HG03097 (cell line): ENCODE measurements around the gene SLC39A7.

Experiments
- ATAC-seq: cut with Tn5 transposase; IDR thresholded peaks from one replicate; pipeline ENCODE4 v1.9.1; 2021; ENCODE audit not compliant: unreplicated experiment, low FRiP score

SLC39A7 gene

GRCh38 chr6:33169291-33170175, 31.1 kb upstream of the SLC39A7 start:
- no peak for ATAC-seq

GRCh38 chr6:33170176-33171015, 30.3 kb upstream of the SLC39A7 start:
- no peak for ATAC-seq

DNA sequence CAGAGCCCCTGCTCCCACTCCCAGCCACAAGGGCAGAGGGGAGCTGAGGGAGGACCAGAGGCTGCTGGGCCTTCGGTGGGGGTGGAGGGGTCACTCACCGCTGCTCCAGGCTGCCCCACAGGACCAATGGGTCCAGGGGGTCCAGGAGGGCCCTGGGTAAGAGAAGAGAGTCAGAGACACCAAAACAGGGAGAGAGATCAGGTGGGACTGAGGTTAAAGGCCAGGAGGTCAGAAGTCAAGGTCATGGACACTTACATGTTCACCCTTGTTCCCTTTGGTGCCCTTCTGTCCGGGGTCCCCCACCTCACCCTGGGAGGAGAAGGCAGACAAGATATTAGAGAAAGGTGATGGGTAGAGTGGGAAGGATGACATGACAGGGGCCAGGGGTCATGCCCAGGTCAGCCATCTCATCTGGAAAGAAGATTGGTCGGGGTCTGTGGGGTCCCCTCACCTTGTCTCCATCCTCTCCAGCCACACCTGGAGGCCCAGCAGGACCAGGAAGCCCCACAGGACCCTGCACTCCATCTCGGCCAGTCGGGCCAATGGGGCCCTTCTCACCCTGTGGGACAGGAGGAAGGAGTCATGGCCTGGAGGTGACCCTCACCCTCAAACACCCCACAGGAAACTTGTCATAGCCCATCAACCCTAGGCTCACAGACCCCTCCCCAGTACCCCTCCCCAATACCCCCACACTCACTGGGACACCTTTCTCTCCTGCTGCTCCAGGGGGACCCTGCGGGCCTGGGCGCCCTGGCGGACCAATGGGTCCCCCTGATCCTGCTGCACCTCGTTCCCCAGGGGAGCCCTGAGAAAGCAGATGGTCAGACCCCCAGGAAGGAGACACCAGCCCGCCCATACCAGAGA, 29.4 kb upstream of the SLC39A7 start:
- ATAC-seq, result no peak

DNA sequence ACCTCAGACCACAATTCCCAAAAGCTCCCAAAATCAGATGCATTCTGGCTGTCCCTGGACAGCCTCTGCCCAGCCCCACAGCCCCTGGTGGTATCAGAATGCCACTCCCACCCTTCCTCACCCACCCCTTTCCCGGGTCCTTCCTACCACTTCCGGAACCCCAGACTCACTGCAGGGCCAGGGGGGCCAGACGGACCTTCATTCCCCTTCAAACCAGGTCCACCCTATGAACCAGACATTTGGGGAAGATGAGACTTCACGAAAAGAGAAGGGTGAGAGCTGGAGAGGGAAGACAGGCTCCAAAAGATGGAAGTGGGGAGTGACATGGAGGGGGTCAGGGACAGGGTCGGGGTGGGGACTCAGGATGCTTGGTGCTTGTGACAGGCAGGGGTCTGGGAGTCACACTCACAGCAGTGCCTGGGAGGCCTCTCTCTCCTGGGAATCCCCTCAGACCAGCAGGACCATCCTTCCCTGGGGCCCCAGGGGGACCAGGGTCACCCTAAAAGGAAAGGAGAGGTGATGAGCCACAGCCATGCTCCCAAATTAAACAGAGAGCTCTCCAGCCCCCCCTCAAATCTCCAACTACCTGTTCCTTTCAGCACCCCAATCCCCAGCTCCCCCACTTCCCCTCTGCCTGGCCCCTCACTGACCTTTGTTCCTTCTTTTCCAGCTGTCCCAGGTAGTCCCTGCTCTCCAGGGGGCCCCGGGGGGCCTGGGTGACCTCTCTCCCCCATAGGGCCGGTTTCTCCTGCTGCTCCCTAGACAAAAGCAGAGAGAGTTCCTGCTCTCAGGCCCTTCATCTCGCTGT, 28.6 kb upstream of the SLC39A7 start:
- ATAC-seq, result no peak

GRCh38 chr6:33172688-33173534, 27.8 kb upstream of the SLC39A7 start:
- no peak for ATAC-seq

DNA sequence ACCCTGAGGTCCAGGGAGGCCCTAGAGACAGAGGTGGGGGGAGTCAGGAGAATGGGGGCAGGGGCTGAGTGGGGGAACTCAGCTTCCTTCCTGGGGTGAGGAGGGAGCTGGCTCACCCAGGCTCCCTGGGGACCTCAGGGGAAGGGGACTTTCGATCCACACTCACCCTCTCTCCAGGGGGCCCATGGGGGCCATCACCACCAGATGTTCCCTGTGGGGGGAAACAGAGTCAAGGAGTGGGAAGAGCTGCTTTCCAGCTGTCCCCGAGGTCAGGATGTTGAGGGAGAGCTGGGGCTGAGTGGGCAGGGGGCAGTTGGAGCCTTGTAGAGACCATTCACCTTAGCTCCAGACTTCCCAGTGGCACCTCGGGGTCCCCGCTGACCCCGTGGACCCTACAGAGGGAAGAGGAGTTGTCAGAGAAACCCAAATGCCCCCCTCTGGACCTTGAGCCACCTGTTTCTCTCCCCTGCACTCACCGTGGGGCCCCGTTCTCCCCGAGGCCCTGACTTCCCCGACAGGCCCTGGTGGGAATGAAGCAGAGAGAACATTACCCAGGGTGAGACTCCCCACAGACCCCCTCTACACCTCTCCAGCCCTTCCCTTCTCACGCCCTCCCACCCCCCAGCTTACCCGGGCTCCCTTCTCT, 27.0 kb upstream of the SLC39A7 start:
- ATAC-seq, result no peak

- ATAC-seq, result no peak
Observed at GRCh38 chr6:33174784-33175183, 25.9 kb upstream of the SLC39A7 start.

DNA sequence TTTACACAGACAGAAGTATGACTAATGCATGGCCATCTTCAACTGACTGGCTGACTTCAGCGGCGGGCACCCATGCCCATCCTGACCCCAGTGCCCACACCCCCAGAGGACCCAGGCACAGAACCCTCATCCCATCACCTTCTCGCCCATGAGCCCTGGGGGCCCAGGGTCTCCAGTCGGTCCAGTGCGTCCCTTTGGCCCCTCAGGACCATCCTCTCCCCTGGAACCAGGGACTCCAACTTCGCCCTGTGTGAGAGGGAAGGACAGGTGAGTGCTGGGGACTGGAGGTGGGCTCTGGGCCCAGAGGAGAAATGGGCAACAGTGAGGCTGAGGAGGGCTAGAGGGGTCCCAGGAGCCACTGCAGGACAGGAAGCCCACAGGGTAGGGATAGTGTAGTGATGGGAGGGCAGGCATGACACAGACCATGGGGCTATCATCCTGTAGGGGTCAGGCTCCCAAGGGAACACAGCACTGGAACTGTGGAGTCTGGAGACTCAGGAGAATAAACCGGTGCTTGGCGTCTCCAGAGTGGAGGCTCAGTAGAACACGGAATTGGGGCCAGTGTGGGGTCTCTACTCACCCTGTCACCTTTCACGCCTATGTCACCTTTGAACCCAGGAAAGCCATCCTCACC, 25.1 kb upstream of the SLC39A7 start:
- ATAC-seq, result no peak

- no peak for ATAC-seq
Observed at GRCh38 chr6:33176906-33177305, 23.8 kb upstream of the SLC39A7 start.

DNA sequence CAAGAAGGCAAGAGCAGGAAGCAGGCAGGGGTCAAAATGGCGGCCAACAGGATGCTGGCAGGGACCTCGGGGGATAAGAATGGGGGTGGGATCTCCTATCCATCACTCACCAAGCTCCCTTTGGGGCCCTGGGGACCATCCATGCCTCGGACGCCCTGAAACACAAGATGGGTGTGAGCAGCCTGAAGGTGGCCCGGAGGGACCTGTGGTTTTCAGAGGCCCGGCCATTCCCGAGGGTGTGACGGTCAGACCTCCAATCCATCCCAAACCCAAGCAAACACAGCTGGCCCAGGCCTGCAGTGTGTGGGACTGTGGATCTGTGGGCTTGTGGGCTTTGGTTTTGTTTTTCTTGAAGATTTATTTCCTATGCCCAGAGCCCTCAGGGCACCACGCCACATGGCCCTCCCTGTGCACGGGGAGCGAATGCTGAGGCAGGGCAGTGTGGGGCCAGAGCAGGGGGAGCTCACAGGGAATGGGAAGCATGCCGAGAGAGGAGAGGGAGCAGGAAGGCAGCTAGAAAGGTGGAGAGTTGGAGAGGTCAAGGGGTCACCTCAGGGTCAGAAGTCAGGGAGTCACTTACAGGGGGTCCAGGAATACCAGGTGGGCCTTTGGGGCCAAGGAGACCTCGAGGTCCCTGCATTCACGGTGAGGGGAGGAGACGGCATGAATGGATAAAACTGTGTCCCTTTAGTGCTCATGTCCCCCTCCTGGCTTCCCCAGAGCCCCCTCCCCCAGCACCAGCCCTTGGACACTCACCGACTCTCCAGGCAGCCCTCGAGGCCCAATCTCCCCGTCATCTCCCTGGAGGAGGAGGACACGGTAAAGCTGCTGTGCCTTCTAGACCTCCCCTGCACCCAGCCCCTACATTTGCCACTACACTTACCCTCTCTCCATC, 22.9 kb upstream of the SLC39A7 start:
- ATAC-seq, result no peak

DNA sequence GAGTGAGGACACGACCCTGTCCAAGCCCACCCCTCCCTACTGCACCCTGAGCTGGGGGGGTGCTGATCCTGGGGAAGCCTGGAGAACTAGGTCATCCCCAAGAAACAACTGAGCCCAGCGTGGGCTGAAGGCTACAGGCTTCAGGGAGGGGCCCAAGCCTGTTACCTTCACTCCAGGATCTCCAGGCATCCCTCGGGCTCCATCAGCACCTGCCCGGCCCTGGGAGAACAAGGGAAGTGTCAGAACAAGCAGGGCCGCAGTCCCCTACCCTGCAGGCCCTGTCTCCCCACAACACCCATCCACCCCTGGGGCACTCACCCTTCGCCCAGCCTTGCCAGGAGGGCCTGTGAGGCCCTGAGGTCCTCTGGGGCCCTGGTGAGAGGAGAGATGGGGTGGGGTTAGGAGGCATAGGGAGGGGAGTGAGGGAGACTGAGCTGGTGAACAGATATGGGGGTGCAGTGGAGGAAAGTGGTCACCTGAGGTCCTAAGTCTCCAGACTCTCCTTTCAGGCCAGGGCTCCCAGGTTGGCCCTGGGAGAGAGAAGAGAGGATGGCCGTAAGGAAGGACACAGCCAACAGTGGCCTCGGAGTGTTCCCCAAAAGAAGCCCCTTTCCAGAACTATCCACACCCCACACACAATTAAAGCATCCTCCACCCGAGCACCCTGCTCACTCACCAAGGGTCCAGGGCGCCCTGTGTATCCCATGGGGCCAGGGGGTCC, 21.8 kb upstream of the SLC39A7 start:
- ATAC-seq, result no peak

DNA sequence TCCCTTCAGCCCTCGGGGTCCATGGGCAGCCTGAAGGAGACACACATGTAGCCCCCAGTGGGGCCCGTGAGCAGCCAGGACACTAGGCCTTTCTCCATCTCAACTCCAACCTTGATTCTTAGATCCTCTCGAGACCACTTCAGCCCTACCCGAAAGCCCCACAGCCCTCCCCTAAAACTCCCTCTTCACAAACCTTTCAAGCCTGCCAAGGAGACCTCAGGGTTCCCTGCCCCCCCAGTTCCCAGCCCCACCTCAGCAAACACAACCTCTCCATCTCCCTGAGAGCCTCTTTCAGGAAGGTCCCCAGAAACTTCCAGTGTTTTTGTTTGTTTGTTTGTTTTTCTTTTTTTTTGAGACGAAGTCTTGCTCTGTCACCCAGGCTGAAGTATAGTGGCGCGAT, 19.5 kb upstream of the SLC39A7 start:
- ATAC-seq, result no peak

GRCh38 chr6:33183071-33183683, 17.5 kb upstream of the SLC39A7 start:
- ATAC-seq, result no peak

DNA sequence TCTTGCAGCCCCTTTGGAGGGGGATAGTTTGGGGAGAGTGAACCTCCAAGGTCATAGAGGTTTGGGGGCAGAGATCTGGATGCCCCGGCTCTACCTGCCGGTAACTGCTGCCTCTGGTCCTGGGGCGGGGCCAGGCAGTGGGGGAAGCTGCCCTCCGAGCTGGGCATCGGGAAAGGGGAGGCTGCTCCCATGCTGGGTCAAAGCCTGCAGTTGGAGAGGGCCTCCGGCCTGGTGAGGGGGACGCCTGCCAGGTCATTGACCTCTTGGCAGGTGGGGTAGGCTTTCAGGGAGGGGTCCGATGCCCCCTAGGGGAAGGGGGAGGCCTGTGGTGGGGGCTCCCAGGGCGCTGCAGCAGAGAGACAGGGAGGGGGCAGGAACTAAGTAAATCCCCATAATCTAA, 15.5 kb upstream of the SLC39A7 start:
- no peak for ATAC-seq

DNA sequence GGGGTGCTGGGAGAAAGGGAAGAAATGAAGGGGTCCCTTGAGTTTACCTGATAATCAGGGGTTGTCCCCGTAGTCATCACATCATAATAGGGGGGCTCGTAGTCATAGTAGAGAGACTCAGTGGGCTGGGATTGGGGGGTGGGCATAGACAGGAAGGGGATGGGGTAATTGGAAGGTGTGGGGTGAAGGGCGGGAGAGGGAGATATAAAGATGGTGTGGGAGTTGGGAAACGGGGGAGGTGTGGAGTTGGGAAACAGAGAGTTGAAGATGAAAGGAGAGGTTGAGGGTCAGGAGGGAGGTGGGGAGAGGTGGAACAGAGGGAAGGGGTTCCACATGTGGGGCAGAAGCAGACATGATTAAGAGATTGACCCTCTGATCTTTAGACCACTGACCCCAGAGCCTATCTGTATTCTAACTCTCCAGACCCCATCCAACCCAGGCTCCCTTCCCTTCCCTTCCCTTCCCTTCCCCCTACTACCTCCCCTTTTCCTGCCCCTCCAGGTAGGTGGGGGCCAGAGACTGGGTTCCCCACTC, 14.9 kb upstream of the SLC39A7 start:
- no peak for ATAC-seq

- ATAC-seq, result no peak
Observed at GRCh38 chr6:33187809-33188208, 12.9 kb upstream of the SLC39A7 start.
